NT2/D1 (cell line): ENCODE data around the gene GRHL3.
"Not testable (repeated sequence)": the region's sequence is repeated elsewhere in the genome, so short reads cannot be mapped to it uniquely, and the experiment has no call there.

Source experiments
- DNase-seq: peaks from one replicate; pipeline ENCODE4 v3.0.0-alpha.2; 2011; ENCODE audit warnings: low read depth, low spot score
- H3K27me3 ChIP-seq: 2 replicates; pipeline ENCODE4 v1.6.0; 2011; ENCODE audit warnings: mild to moderate bottlenecking; ENCODE audit not compliant: insufficient read length, insufficient read depth
- H3K36me3 ChIP-seq: 2 replicates; pipeline ENCODE4 v1.6.1; 2011; ENCODE audit warnings: mild to moderate bottlenecking, low read length, mixed read lengths; ENCODE audit not compliant: insufficient read depth, insufficient read length
- H3K4me1 ChIP-seq: 2 replicates; pipeline ENCODE4 v1.5.1; 2011; ENCODE audit not compliant: insufficient read depth, insufficient read length
- H3K4me3 ChIP-seq: 2 replicates; pipeline ENCODE4 v1.5.1; 2011; ENCODE audit warnings: low read depth; ENCODE audit not compliant: insufficient read length
- H3K9ac ChIP-seq: 2 replicates; pipeline ENCODE4 v1.6.0; 2011; ENCODE audit warnings: low read depth; ENCODE audit not compliant: insufficient read length
- H3K9me3 ChIP-seq: 2 replicates; pipeline ENCODE4 v1.5.1; 2011; ENCODE audit warnings: mild to moderate bottlenecking, low read length; ENCODE audit not compliant: insufficient read depth
- SUZ12 ChIP-seq: IDR thresholded peaks from 2 replicates; pipeline ENCODE4 v1.6.1; 2011; ENCODE audit not compliant: insufficient read length, insufficient read depth; ENCODE audit errors: extremely low read depth
- YY1 ChIP-seq: IDR thresholded peaks from 2 replicates; pipeline ENCODE4 v1.6.1; 2011; ENCODE audit not compliant: insufficient read length, insufficient read depth
- ZNF274 ChIP-seq: IDR thresholded peaks from 2 replicates; pipeline ENCODE4 v1.6.1; 2011; ENCODE audit warnings: mild to moderate bottlenecking, low read depth, low read length

The GRHL3 gene

GRCh38 chr1:24319312-24319863 lies at the start of gene GRHL3:
Gene GRHL3 (plus strand): TSS chr1:24319357. CDS start chr1:24319552, 195 bp downstream.
- TF ChIP-seq ZNF274 (no peak), YY1 (no peak), SUZ12 (no peak)
- no peak for DNase-seq
- Histone ChIP-seq H3K36me3 (no peaks in the 10 kb centered on the region), H3K4me3 (peak within 1 kb of the TSS; percentile 51), H3K4me1 (peaks cover 17% of the 10 kb centered on the region), H3K9ac (peak within 1 kb of the TSS; percentile 83), H3K27me3 (peaks cover 24% of the 10 kb centered on the region), H3K9me3 (no peaks in the 10 kb centered on the region)

GRCh38 chr1:24274203-24275103 lies 44.7 kb upstream of the GRHL3 start:
- H3K36me3 ChIP-seq, H3K27me3 ChIP-seq, H3K4me3 ChIP-seq, H3K4me1 ChIP-seq, H3K9ac ChIP-seq, H3K9me3 ChIP-seq, DNase-seq: not testable (repeated sequence)

GRCh38 chr1:24275104-24275410 lies 44.1 kb upstream of the GRHL3 start:
- Histone ChIP-seq H3K4me1 (no peaks in the 10 kb centered on the region), H3K9me3 (no peaks in the 10 kb centered on the region; the same call in 1 of the 2 replicates), H3K36me3 (no peaks in the 10 kb centered on the region), H3K4me3 (no peak overlapping the region), H3K27me3 (no peaks in the 10 kb centered on the region), H3K9ac (no peak overlapping the region)
- TF ChIP-seq SUZ12 (no peak), YY1 (no peak), ZNF274 (no peak)
- DNase-seq: no peak

- H3K9me3 ChIP-seq: no peaks in the 10 kb centered on the region; the same call in 1 of the 2 replicates
- no peaks in the 10 kb centered on the region for H3K4me1 ChIP-seq
- H3K36me3 ChIP-seq: no peaks in the 10 kb centered on the region
- DNase-seq: no peak
- TF ChIP-seq YY1 (no peak), SUZ12 (no peak), ZNF274 (no peak)
- H3K27me3 ChIP-seq: no peaks in the 10 kb centered on the region
- no peak overlapping the region for H3K4me3 ChIP-seq
- H3K9ac ChIP-seq: no peak overlapping the region
These were observed 43.6 kb upstream of the GRHL3 start for GRCh38 chr1:24275510-24275909.

GRCh38 chr1:24276791-24277190 lies 42.4 kb upstream of the GRHL3 start:
- no peak for TF ChIP-seq ZNF274
- no peak for TF ChIP-seq SUZ12
- H3K9ac ChIP-seq: no peak overlapping the region

GRCh38 chr1:24277420-24278169 lies 41.6 kb upstream of the GRHL3 start:
- H3K9me3 ChIP-seq: no peaks in the 10 kb centered on the region; the same call in 1 of the 2 replicates
- no peak for DNase-seq
- no peak overlapping the region for H3K9ac ChIP-seq
- H3K4me3 ChIP-seq: no peak overlapping the region
- TF ChIP-seq ZNF274: no peak
- TF ChIP-seq SUZ12: no peak
- TF ChIP-seq YY1: no peak
- no peaks in the 10 kb centered on the region for H3K27me3 ChIP-seq
- no peaks in the 10 kb centered on the region for H3K4me1 ChIP-seq
- no peaks in the 10 kb centered on the region for H3K36me3 ChIP-seq

More at GRCh38 chr1:24276791-24277190, 42.4 kb upstream of the GRHL3 start:
- no peak overlapping the region for H3K4me3 ChIP-seq
- no peaks in the 10 kb centered on the region for H3K36me3 ChIP-seq
- no peaks in the 10 kb centered on the region; the same call in 1 of the 2 replicates for H3K9me3 ChIP-seq
- DNase-seq: no peak
- H3K27me3 ChIP-seq: no peaks in the 10 kb centered on the region
- no peaks in the 10 kb centered on the region for H3K4me1 ChIP-seq

GRCh38 chr1:24278726-24279125 lies 40.4 kb upstream of the GRHL3 start:
- TF ChIP-seq ZNF274 (no peak), SUZ12 (no peak), YY1 (no peak)
- Histone ChIP-seq H3K9ac (no peak overlapping the region), H3K4me1 (no peaks in the 10 kb centered on the region)

More at GRCh38 chr1:24278726-24279125, 40.4 kb upstream of the GRHL3 start:
- H3K27me3 ChIP-seq: peaks cover 7% of the 10 kb centered on the region
- DNase-seq: no peak
- no peaks in the 10 kb centered on the region for H3K36me3 ChIP-seq
- H3K9me3 ChIP-seq: no peaks in the 10 kb centered on the region
- no peak overlapping the region for H3K4me3 ChIP-seq
